Breast epithelium (tissue), 4 donors: ENCODE measurements around the gene DCDC2C. TPM values are rescaled to one million over a fixed set of nuclear protein-coding genes. Genes with fewer than 3 reads are reported as not detected.

Experiments
- DNase-seq, 2 donors: peaks; one replicate each; pipeline ENCODE4 v3.0.0-alpha.2; 2019; ENCODE audit warnings: low spot score in 2 of 2
- H3K27ac ChIP-seq, 2 donors: fragments of 200-600 bp; sonication (generic) in 1 of 2; one replicate each; pipeline ENCODE4 v1.5.1; 2016 to 2019; ENCODE audit warnings: mild to moderate bottlenecking in 1 of 2
- H3K27me3 ChIP-seq, 2 donors: fragments of 200-600 bp; sonication (generic) in 1 of 2; one replicate each; pipeline versions ENCODE4 v1.5.1 to v1.6.0; 2017 to 2019; ENCODE audit warnings: control low read depth in 1 of 2, mild to moderate bottlenecking in 1 of 2
- H3K36me3 ChIP-seq: fragments of 200-600 bp; one replicate; pipeline ENCODE4 v1.5.1; 2019
- H3K4me1 ChIP-seq, 2 donors: fragments of 200-600 bp; sonication (generic); one replicate each; pipeline ENCODE4 v1.5.1; 2016 to 2019; ENCODE audit warnings: control low read depth in 1 of 2
- H3K4me3 ChIP-seq, 3 donors: fragments of 200-600 bp; sonication (generic); 1 replicate in 2 of 3; 2 replicates in 1 of 3; pipeline ENCODE4 v1.5.1; 2016 to 2019; ENCODE audit warnings: mild to moderate bottlenecking in 3 of 3, moderate library complexity in 2 of 3
- H3K9me3 ChIP-seq, 2 donors: fragments of 200-600 bp; sonication (generic) in 1 of 2; one replicate each; pipeline ENCODE4 v1.5.1; 2016 to 2019; ENCODE audit warnings: control low read depth in 1 of 2
- CTCF ChIP-seq, 3 donors: fragments of 450-650 bp; IDR thresholded peaks; one replicate each; pipeline ENCODE4 v1.5.1; 2016 to 2017; ENCODE audit warnings: antibody characterized with exemption in 3 of 3, mild to moderate bottlenecking in 3 of 3, moderate library complexity in 3 of 3
- POLR2A ChIP-seq: fragments of 450-650 bp; IDR thresholded peaks from one replicate; pipeline ENCODE4 v1.6.1; 2016; ENCODE audit warnings: antibody characterized with exemption, mild to moderate bottlenecking, moderate library complexity
- POLR2AphosphoS5 ChIP-seq, 3 donors: sonication (generic); formaldehyde crosslinking; IDR thresholded peaks; one replicate each; pipeline ENCODE4 v1.6.1; 2017; ENCODE audit warnings: antibody characterized with exemption in 3 of 3
- intact Hi-C: fragments of 100-400 bp; cut with DNase I; formaldehyde crosslinking; loops from one replicate; pipeline ENCODE4 v1.15.1; 2023; ENCODE audit warnings: low total_unique reads
- total RNA-seq, 3 donors: library from RNA; depleted of rRNA; stranded (reverse); fragments of >200 nt; gene quantifications; one replicate each; pipeline ENCODE4 v1.1.0, GENCODE V29; 2016

DCDC2C gene
- total RNA-seq, 3 donors from 2014 or later, result 0.33 to 0.59 (median 0.48) TPM

GRCh38 chr2:3759761-3760160, 56.4 kb downstream of the DCDC2C start:
- intact Hi-C loops, result no loop called here
- no peaks in the 10 kb centered on the region for H3K4me1 ChIP-seq
- H3K36me3 ChIP-seq, result no peaks in the 10 kb centered on the region
- H3K27me3 ChIP-seq, result peaks cover 0 to 3% of the 10 kb centered on the region in 2 donors
- H3K27ac ChIP-seq, result no peak overlapping the region
- no peaks in the 10 kb centered on the region for H3K9me3 ChIP-seq
- H3K4me3 ChIP-seq, result no peak overlapping the region
- no peak for DNase-seq
- TF ChIP-seq POLR2A (no peak), POLR2AphosphoS5 (IDR thresholded peaks at IDR 0.05) (no peak), CTCF (IDR thresholded peaks at IDR 0.05) (no peak)

GRCh38 chr2:3761272-3761671, 57.9 kb downstream of the DCDC2C start:
- DNase-seq, result no peak
- intact Hi-C loops, result no loop called here
- no peaks in the 10 kb centered on the region for H3K4me1 ChIP-seq
- no peaks in the 10 kb centered on the region for H3K9me3 ChIP-seq
- no peak overlapping the region for H3K27ac ChIP-seq
- H3K4me3 ChIP-seq, result no peak overlapping the region
- H3K36me3 ChIP-seq, result no peaks in the 10 kb centered on the region
- TF ChIP-seq CTCF (IDR thresholded peaks at IDR 0.05), result no peak
- no peak for TF ChIP-seq POLR2A
- no peak for TF ChIP-seq POLR2AphosphoS5 (IDR thresholded peaks at IDR 0.05)
- peaks cover 0 to 8% of the 10 kb centered on the region in 2 donors for H3K27me3 ChIP-seq

DNA sequence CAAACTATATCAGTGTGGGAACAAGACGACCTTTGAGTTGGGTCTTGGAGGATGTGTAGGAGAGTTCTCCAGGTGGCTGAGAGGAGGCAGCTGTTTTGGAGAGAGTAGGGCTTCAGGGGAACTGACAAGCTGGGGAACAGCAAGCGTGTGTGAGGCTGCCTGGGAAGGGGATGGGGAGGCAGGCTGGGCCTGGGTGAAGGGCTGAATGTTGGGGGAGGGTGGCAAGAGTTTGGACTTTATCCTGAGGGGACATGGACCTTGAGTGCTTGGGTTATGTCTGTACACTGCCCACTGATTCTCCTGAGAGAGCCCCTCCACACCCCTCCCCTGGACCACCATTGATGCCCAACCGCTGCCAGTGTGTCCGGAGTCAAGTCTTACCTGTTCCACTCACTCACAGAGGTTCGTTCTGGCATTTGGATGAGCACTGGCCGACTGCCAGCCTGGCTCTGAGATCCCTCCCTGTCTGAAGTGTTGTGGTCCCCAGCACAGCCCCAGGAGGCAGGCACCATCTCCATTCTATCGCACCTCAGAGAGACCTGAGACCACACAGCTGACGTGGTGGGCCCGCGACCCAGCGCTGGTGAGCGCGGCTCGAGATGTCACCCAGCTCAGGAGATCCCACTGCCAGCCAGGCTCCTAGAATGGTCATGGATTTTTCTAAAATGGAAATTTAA, 59.5 kb downstream of the DCDC2C start:
- Histone ChIP-seq H3K4me1 (no peaks in the 10 kb centered on the region), H3K9me3 (no peaks in the 10 kb centered on the region), H3K27ac (no peak overlapping the region), H3K36me3 (no peaks in the 10 kb centered on the region), H3K27me3 (peaks cover 0 to 8% of the 10 kb centered on the region in 2 donors), H3K4me3 (no peak overlapping the region)
- TF ChIP-seq CTCF (IDR thresholded peaks at IDR 0.05) (no peak), POLR2AphosphoS5 (IDR thresholded peaks at IDR 0.05) (no peak), POLR2A (no peak)
- DNase-seq, result no peak
- intact Hi-C loops, result no loop called here

GRCh38 chr2:3766824-3767223, 63.4 kb downstream of the DCDC2C start:
- H3K9me3 ChIP-seq, result no peaks in the 10 kb centered on the region
- H3K27me3 ChIP-seq, result peaks cover 0 to 5% of the 10 kb centered on the region in 2 donors
- no peak for TF ChIP-seq POLR2AphosphoS5 (IDR thresholded peaks at IDR 0.05)
- no peak for TF ChIP-seq POLR2A
- TF ChIP-seq CTCF (IDR thresholded peaks at IDR 0.05), result no peak
- DNase-seq, result no peak
- intact Hi-C loops, result no loop called here
- H3K36me3 ChIP-seq, result no peaks in the 10 kb centered on the region
- no peak overlapping the region for H3K4me3 ChIP-seq
- no peaks in the 10 kb centered on the region for H3K4me1 ChIP-seq
- no peak overlapping the region for H3K27ac ChIP-seq

- Histone ChIP-seq H3K36me3 (no peaks in the 10 kb centered on the region), H3K27me3 (peaks cover 0 to 5% of the 10 kb centered on the region in 2 donors), H3K4me1 (no peaks in the 10 kb centered on the region), H3K9me3 (no peaks in the 10 kb centered on the region), H3K27ac (no peak overlapping the region), H3K4me3 (no peak overlapping the region)
- intact Hi-C loops, result no loop called here
- TF ChIP-seq POLR2AphosphoS5 (IDR thresholded peaks at IDR 0.05) (no peak), CTCF (IDR thresholded peaks at IDR 0.05) (no peak), POLR2A (no peak)
- no peak for DNase-seq
These were observed 65.8 kb downstream of the DCDC2C start for GRCh38 chr2:3768960-3769765.
